K562 (cell line): ENCODE data around the gene CERS2. TPM values are rescaled to one million over a fixed set of nuclear protein-coding genes. Genes with fewer than 3 reads are reported as not detected.
A peak's percentile ranks its signal among the peaks of the same experiment; 100 is the strongest.

ENCODE experiments used
- CBX8 ChIP-seq: fragments of 200-600 bp; sonication (generic); IDR thresholded peaks from 2 replicates; pipeline ENCODE4 v1.6.1; 2012; ENCODE audit warnings: borderline replicate concordance, mixed run types, low read depth, mild to moderate bottlenecking, moderate library complexity, mixed read lengths, low read length, control low read depth, inconsistent platforms; ENCODE audit not compliant: poor library complexity, severe bottlenecking; ENCODE audit errors: extremely low read depth
- CEBPG ChIP-seq, 3 experiments: fragments of 200-800 bp in 1 of 3; sonication (Bioruptor generic) in 1 of 3; sonication (generic) in 1 of 3; formaldehyde crosslinking in 1 of 3; IDR thresholded peaks in 2 of 3; conservative IDR thresholded peaks in 1 of 3; 2 replicates each; pipeline versions ENCODE4 v1.6.1 to v1.8.0; 2016 to 2022; ENCODE audit warnings: missing compliant biosample characterization in 2 of 3, missing genetic modification characterization in 2 of 3, mild to moderate bottlenecking in 1 of 3, missing genetic modification reagents in 1 of 3
- CHD1 ChIP-seq: fragments of 200-600 bp; sonication (generic); IDR thresholded peaks from one replicate; pipeline ENCODE4 v1.6.1; 2012; ENCODE audit warnings: mild to moderate bottlenecking, moderate library complexity, low read length, inconsistent platforms
- KDM4B ChIP-seq, 2 experiments: fragments of 450-650 bp in 1 of 2; sonication (generic) in 1 of 2; IDR thresholded peaks; 2 replicates each; pipeline ENCODE4 v1.6.1; 2016 to 2017; ENCODE audit warnings: borderline replicate concordance in 2 of 2, antibody characterized with exemption in 1 of 2, low read depth in 1 of 2, mild to moderate bottlenecking in 1 of 2
- KHSRP ChIP-seq: fragments of 450-650 bp; IDR thresholded peaks from 2 replicates; pipeline ENCODE4 v1.6.1; 2017
- NR2C1 ChIP-seq, 2 experiments: fragments of 450-650 bp; IDR thresholded peaks; 2 replicates each; pipeline ENCODE4 v1.6.1; 2017; ENCODE audit warnings: mild to moderate bottlenecking in 2 of 2, antibody characterized with exemption in 1 of 2, inconsistent platforms in 1 of 2, missing compliant biosample characterization in 1 of 2, missing genetic modification characterization in 1 of 2
- RNF219 ChIP-seq: fragments of 250-450 bp; sonication (Bioruptor Pico); IDR thresholded peaks from 2 replicates; pipeline ENCODE4 v1.5.0; 2022; ENCODE audit warnings: mild to moderate bottlenecking
- SMAD3 ChIP-seq: fragments of 450-650 bp; formaldehyde crosslinking; conservative IDR thresholded peaks from 2 replicates; pipeline ENCODE4 v1.4.0; 2020; ENCODE audit warnings: mild to moderate bottlenecking
- SOX6 ChIP-seq: fragments of 450-650 bp; IDR thresholded peaks from 2 replicates; pipeline ENCODE4 v1.6.1; 2014; ENCODE audit warnings: mild to moderate bottlenecking
- SRF ChIP-seq, 2 experiments: fragments of 250-450, 450-650 bp in 1 of 2; sonication (Bioruptor Pico) in 1 of 2; sonication (generic) in 1 of 2; formaldehyde crosslinking; IDR thresholded peaks; 2 replicates each; pipeline versions ENCODE4 v1.5.0 to v1.5.1; 2020 to 2022; ENCODE audit warnings: mild to moderate bottlenecking in 1 of 2, missing genetic modification reagents in 1 of 2
- TCF3 ChIP-seq: sonication (generic); formaldehyde crosslinking; IDR thresholded peaks from 2 replicates; pipeline ENCODE4 v1.4.0; 2020; ENCODE audit warnings: mild to moderate bottlenecking, missing genetic modification reagents
- XRCC4 ChIP-seq: IDR thresholded peaks from one replicate; pipeline ENCODE4 v1.6.1; 2011; ENCODE audit not compliant: insufficient read depth, insufficient read length; ENCODE audit errors: extremely low read depth
- ZFX ChIP-seq: sonication (generic); formaldehyde crosslinking; IDR thresholded peaks from 2 replicates; pipeline ENCODE4 v1.8.0; 2022; ENCODE audit warnings: mild to moderate bottlenecking, missing genetic modification reagents, moderate library complexity
- ZKSCAN3 ChIP-seq: fragments of 250-450 bp; sonication (Bioruptor Pico); IDR thresholded peaks from 2 replicates; pipeline ENCODE4 v1.4.0; 2020
- ZNF212 ChIP-seq: fragments of 450-650 bp; formaldehyde crosslinking; IDR thresholded peaks from 2 replicates; pipeline ENCODE4 v1.4.0; 2020; ENCODE audit warnings: mild to moderate bottlenecking
- ZNF764 ChIP-seq: fragments of 250-450 bp; sonication (Bioruptor Pico); IDR thresholded peaks from 2 replicates; pipeline ENCODE4 v1.4.0; 2020; ENCODE audit warnings: low read depth, mild to moderate bottlenecking, moderate library complexity
- polyA plus RNA-seq, 8 experiments: library from polyadenylated mRNA; depleted of rRNA in 4 of 8; stranded (reverse) in 5 of 8; unstranded in 3 of 8; fragments of >200 nt; fragmentation: Nextera tagmentation in 2 of 8; fragmentation: Illumina TruSeq in 1 of 8; extraction: Ambion mirVana in 2 of 8; extraction: Trizol in 1 of 8; gene quantifications; 2 replicates each; pipeline versions ENCODE4 v1.2.1 to v1.2.3, GENCODE V29; 2011 to 2014; ENCODE audit warnings: inconsistent platforms in 1 of 8, missing spikeins in 1 of 8
- total RNA-seq, 7 experiments: library from RNA; depleted of rRNA in 6 of 7; stranded (reverse); fragments of >200 nt in 6 of 7; fragmentation: Illumina TruSeq in 2 of 7; extraction: Trizol in 2 of 7; gene quantifications; 2 replicates each; pipeline versions ENCODE4 v1.2.1 to v1.2.3, GENCODE V29; 2011 to 2021; ENCODE audit warnings: low replicate concordance in 1 of 7
- TF ChIP-seq, protein P1 (sequence below): fragments of 250-450 bp; sonication (Bioruptor Pico); IDR thresholded peaks from 2 replicates; pipeline ENCODE4 v1.8.0; 2021; ENCODE audit warnings: moderate library complexity, mild to moderate bottlenecking, inconsistent platforms
- TF ChIP-seq, protein P2 (sequence below): sonication (generic); formaldehyde crosslinking; IDR thresholded peaks from 2 replicates; pipeline ENCODE4 v1.8.0; 2022; ENCODE audit warnings: mild to moderate bottlenecking, low read depth, missing genetic modification reagents
- TF ChIP-seq, protein P3 (sequence below): fragments of 250-450 bp; sonication (Bioruptor Pico); IDR thresholded peaks from 2 replicates; pipeline ENCODE4 v1.4.0; 2020
- TF ChIP-seq, protein P4 (sequence below): fragments of 200-400 bp; formaldehyde crosslinking; IDR thresholded peaks from 2 replicates; pipeline ENCODE4 v1.6.1; 2017; ENCODE audit warnings: mild to moderate bottlenecking, low read depth, low read length, moderate library complexity

CERS2 gene
- total and polyA plus RNA-seq, 9 of the 15 experiments (the other 6 are each of a cell fraction or from before 2014, with no cell fraction given) = 23.4 to 295 (median 132) TPM

- TF ChIP-seq SOX6 = peak; percentile 38; the same call in 1 of the 2 replicates
- TF ChIP-seq, protein P1, sequence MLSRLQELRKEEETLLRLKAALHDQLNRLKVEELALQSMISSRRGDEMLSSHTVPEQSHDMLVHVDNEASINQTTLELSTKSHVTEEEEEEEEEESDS (CRISPR knock-in tag) = no peak
- TF ChIP-seq ZNF764 = no peak
- no peak for TF ChIP-seq CHD1
- TF ChIP-seq ZNF212 (CRISPR knock-in tag) = no peak
- no peak for TF ChIP-seq SMAD3 (CRISPR knock-in tag)
- TF ChIP-seq NR2C1 (IDR thresholded peaks at IDR 0.05) = peak; percentile 98
- TF ChIP-seq NR2C1 (tag; IDR thresholded peaks at IDR 0.05) = peak; percentile 99
- TF ChIP-seq, protein P2, sequence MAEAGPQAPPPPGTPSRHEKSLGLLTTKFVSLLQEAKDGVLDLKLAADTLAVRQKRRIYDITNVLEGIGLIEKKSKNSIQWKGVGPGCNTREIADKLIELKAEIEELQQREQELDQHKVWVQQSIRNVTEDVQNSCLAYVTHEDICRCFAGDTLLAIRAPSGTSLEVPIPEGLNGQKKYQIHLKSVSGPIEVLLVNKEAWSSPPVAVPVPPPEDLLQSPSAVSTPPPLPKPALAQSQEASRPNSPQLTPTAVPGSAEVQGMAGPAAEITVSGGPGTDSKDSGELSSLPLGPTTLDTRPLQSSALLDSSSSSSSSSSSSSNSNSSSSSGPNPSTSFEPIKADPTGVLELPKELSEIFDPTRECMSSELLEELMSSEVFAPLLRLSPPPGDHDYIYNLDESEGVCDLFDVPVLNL (CRISPR knock-in tag) = no peak
- TF ChIP-seq, protein P3, sequence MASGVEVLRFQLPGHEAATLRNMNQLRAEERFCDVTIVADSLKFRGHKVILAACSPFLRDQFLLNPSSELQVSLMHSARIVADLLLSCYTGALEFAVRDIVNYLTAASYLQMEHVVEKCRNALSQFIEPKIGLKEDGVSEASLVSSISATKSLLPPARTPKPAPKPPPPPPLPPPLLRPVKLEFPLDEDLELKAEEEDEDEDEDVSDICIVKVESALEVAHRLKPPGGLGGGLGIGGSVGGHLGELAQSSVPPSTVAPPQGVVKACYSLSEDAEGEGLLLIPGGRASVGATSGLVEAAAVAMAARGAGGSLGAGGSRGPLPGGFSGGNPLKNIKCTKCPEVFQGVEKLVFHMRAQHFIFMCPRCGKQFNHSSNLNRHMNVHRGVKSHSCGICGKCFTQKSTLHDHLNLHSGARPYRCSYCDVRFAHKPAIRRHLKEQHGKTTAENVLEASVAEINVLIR = no peak
- TF ChIP-seq CBX8 = no peak
- TF ChIP-seq SRF (CRISPR knock-in tag; IDR thresholded peaks at IDR 0.05) = no peak; a peak in 1 of 4 replicates
- TF ChIP-seq ZFX (CRISPR knock-in tag) = no peak; the same call in 1 of the 2 replicates
- no peak for TF ChIP-seq KHSRP
- no peak; the same call in 1 of the 2 replicates for TF ChIP-seq TCF3 (CRISPR knock-in tag)
- TF ChIP-seq CEBPG (CRISPR knock-in tag; IDR thresholded peaks at IDR 0.05) = no peak
- TF ChIP-seq CEBPG (tag; conservative IDR thresholded peaks at IDR 0.05 in 1 of 2, IDR thresholded peaks at IDR 0.05 in 1 of 2) = no peak
- TF ChIP-seq, protein P4, sequence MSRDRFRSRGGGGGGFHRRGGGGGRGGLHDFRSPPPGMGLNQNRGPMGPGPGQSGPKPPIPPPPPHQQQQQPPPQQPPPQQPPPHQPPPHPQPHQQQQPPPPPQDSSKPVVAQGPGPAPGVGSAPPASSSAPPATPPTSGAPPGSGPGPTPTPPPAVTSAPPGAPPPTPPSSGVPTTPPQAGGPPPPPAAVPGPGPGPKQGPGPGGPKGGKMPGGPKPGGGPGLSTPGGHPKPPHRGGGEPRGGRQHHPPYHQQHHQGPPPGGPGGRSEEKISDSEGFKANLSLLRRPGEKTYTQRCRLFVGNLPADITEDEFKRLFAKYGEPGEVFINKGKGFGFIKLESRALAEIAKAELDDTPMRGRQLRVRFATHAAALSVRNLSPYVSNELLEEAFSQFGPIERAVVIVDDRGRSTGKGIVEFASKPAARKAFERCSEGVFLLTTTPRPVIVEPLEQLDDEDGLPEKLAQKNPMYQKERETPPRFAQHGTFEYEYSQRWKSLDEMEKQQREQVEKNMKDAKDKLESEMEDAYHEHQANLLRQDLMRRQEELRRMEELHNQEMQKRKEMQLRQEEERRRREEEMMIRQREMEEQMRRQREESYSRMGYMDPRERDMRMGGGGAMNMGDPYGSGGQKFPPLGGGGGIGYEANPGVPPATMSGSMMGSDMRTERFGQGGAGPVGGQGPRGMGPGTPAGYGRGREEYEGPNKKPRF = no peak
- TF ChIP-seq XRCC4 = no peak
- TF ChIP-seq RNF219 (CRISPR knock-in tag) = no peak
- TF ChIP-seq KDM4B (IDR thresholded peaks at IDR 0.05; ENCODE audit: borderline replicate concordance in 2 of 2, low read depth in 1 of 2) = peak in 1 of 2 experiments; percentile 83; a peak in 1 of 4 replicates
- no peak for TF ChIP-seq ZKSCAN3 (CRISPR knock-in tag)
Observed at GRCh38 chr1:150926097-150926741, 48.4 kb downstream of the CERS2 start, which contains the start of gene SETDB1 (continued).
